ENCODE data around the gene ACTC1.

DNA sequence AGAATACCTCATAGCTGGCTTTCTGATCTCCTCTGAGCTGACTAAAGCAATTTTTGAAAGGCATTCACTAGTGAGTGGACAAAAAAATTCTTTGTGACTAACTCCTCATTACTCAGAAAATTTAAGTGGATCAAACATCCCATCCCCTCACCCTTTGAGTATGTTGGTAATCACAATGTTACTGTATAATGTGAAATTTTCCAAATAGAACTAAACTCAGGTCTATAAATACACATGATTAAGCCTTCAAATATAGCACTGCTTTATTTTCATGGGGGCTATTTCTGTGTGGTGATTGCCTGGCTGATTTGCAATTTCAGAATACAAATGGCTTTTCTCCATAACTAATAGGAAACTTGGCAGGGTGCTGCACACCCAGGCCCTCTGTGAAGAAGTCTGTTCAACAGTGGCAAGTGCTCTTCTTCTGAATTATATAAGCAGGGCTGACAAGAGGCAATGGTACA lies 45.9 kb upstream of the ACTC1 start:
- no peak for TF ChIP-seq CTCF (IDR thresholded peaks at IDR 0.05)
- no peak for TF ChIP-seq POLR2AphosphoS5 (IDR thresholded peaks at IDR 0.05; ENCODE audit: low read depth, low read length)
- no peak for TF ChIP-seq REST (IDR thresholded peaks at IDR 0.05; ENCODE audit: insufficient read depth in 1 of 2, low read depth in 2 of 2, low read length in 1 of 2)
- no peak for TF ChIP-seq SIN3A (IDR thresholded peaks at IDR 0.05; ENCODE audit: borderline replicate concordance, insufficient read depth, low read depth, low read length)

Data from Panc1 (cell line).